Mesendoderm (in vitro differentiated cells): ENCODE results near the gene GMEB2.
"Not testable (repeated sequence)": the region's sequence is repeated elsewhere in the genome, so short reads cannot be mapped to it uniquely, and the experiment has no call there.

ENCODE experiments used
- DNase-seq: peaks from one replicate; pipeline ENCODE4 v3.0.0; 2013
- H2AK5ac ChIP-seq: 2 replicates; pipeline ENCODE4 v1.6.1; 2013; ENCODE audit warnings: low read length, inconsistent platforms
- H2BK120ac ChIP-seq: 2 replicates; pipeline ENCODE4 v1.6.1; 2013; ENCODE audit warnings: low read depth, mild to moderate bottlenecking, low read length, moderate library complexity, mixed read lengths
- H2BK15ac ChIP-seq: replicated peaks from 2 replicates; pipeline ENCODE4 v1.6.1; 2013; ENCODE audit warnings: low read depth, mild to moderate bottlenecking, moderate library complexity
- H2BK5ac ChIP-seq: 2 replicates; pipeline ENCODE4 v1.6.1; 2013; ENCODE audit warnings: low read length, inconsistent platforms
- H3K18ac ChIP-seq: 2 replicates; pipeline ENCODE4 v1.6.1; 2013; ENCODE audit warnings: mild to moderate bottlenecking, low read length, mixed read lengths
- H3K23ac ChIP-seq: one replicate; pipeline ENCODE4 v1.6.1; 2013; ENCODE audit warnings: low read length
- H3K27ac ChIP-seq: 2 replicates; pipeline ENCODE4 v1.5.1; 2013; ENCODE audit warnings: low read depth, mild to moderate bottlenecking, inconsistent platforms, low read length, moderate library complexity
- H3K27me3 ChIP-seq: 2 replicates; pipeline ENCODE4 v1.6.1; 2013; ENCODE audit warnings: low read length, control low read depth, mild to moderate bottlenecking, inconsistent platforms; ENCODE audit not compliant: insufficient read depth, poor library complexity
- H3K36me3 ChIP-seq: 2 replicates; pipeline ENCODE4 v1.6.1; 2013; ENCODE audit warnings: low read length, inconsistent platforms; ENCODE audit not compliant: control insufficient read depth, insufficient read depth
- H3K4ac ChIP-seq: one replicate; pipeline ENCODE4 v1.6.1; 2013; ENCODE audit warnings: low read depth, mild to moderate bottlenecking, low read length, moderate library complexity
- H3K4me1 ChIP-seq: 2 replicates; pipeline ENCODE4 v1.6.1; 2013; ENCODE audit warnings: low read depth, low read length, inconsistent platforms; ENCODE audit not compliant: control insufficient read depth
- H3K4me2 ChIP-seq: 2 replicates; pipeline ENCODE4 v1.6.1; 2013; ENCODE audit warnings: low read length
- H3K4me3 ChIP-seq: 2 replicates; pipeline ENCODE4 v1.5.1; 2013; ENCODE audit warnings: mild to moderate bottlenecking, low read length
- H3K56ac ChIP-seq: one replicate; pipeline ENCODE4 v1.6.1; 2013; ENCODE audit warnings: low read length
- H3K79me1 ChIP-seq: 2 replicates; pipeline ENCODE4 v1.6.1; 2013; ENCODE audit warnings: low read length, inconsistent platforms
- H3K79me2 ChIP-seq: 2 replicates; pipeline ENCODE4 v1.6.1; 2013; ENCODE audit warnings: mild to moderate bottlenecking, low read length; ENCODE audit not compliant: control insufficient read depth, insufficient read depth
- H3K9ac ChIP-seq: 2 replicates; pipeline ENCODE4 v1.6.1; 2013; ENCODE audit warnings: low read length, inconsistent platforms
- H4K5ac ChIP-seq: one replicate; pipeline ENCODE4 v1.6.1; 2013; ENCODE audit warnings: low read length
- H4K8ac ChIP-seq: one replicate; pipeline ENCODE4 v1.6.1; 2013; ENCODE audit warnings: low read depth, mild to moderate bottlenecking, control low read depth, low read length, moderate library complexity
- WGBS: extraction: QIAGEN DNeasy Blood & Tissue Kit; methylation state at CpG from one replicate; pipeline ENCODE4 v1.1.7; 2013; ENCODE audit warnings: low lambda C conversion rate, missing lambda C conversion rate; ENCODE audit not compliant: insufficient coverage; ENCODE audit errors: extremely low coverage; 5-methylcytosine and 5-hydroxymethylcytosine counted together

GMEB2 gene

GRCh38 chr20:63561624-63562396 is 65.1 kb downstream of the GMEB2 start:
- Histone ChIP-seq H3K79me1 (no peaks in the 10 kb centered on the region), H2BK5ac (no peak overlapping the region), H3K4me1 (no peaks in the 10 kb centered on the region), H3K4me2 (no peak overlapping the region), H3K27me3 (no peaks in the 10 kb centered on the region), H3K4ac (no peak overlapping the region), H3K27ac (no peak overlapping the region), H3K36me3 (no peaks in the 10 kb centered on the region), H4K5ac (no peak overlapping the region), H2AK5ac (no peak overlapping the region), H3K23ac (no peak overlapping the region), H2BK120ac (no peak overlapping the region), H3K9ac (no peak overlapping the region), H3K18ac (no peak overlapping the region), H3K4me3 (no peak overlapping the region), H3K56ac (no peak overlapping the region), H4K8ac (no peak overlapping the region), H3K79me2 (no peaks in the 10 kb centered on the region), H2BK15ac (no peak overlapping the region)
- no peak for DNase-seq
- WGBS: no CpG with 5 or more reads among the region's 36 CpGs

GRCh38 chr20:63560856-63561609 is 65.9 kb downstream of the GMEB2 start:
- Histone ChIP-seq H3K18ac (no peak overlapping the region), H3K4ac (no peak overlapping the region), H4K8ac (no peak overlapping the region), H3K27ac (no peak overlapping the region), H2BK120ac (no peak overlapping the region), H3K4me1 (no peaks in the 10 kb centered on the region), H3K27me3 (no peaks in the 10 kb centered on the region), H2AK5ac (no peak overlapping the region), H3K23ac (no peak overlapping the region), H2BK5ac (no peak overlapping the region), H3K79me1 (no peaks in the 10 kb centered on the region), H3K79me2 (no peaks in the 10 kb centered on the region), H4K5ac (no peak overlapping the region), H3K36me3 (no peaks in the 10 kb centered on the region), H3K9ac (no peak overlapping the region), H3K56ac (no peak overlapping the region), H3K4me2 (no peak overlapping the region), H2BK15ac (no peak overlapping the region), H3K4me3 (no peak overlapping the region)
- no peak for DNase-seq
- no CpG with 5 or more reads among the region's 26 CpGs for WGBS

DNA sequence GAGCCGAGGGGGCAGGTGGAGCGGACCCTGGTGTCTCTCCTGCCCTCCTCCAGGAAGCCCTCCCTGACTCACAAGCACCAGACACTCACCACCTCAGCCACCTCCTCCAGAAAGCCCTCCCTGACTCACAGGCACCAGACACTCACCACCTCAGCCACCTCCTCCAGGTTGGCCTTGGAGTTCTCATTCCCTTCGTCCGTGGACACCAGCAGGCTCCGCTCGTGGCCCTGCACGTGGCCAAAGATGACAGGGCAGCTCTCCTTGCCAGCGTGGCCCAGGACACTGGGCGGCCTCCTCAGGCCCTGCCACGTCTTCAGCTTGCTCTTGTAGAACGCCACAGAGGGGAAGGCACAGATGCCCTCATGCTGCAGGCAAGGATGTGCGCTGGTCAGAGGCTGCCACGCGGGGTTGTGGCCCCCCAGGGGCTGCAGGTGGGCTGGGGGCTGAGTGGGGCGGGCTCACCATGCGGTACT is 66.5 kb downstream of the GMEB2 start:
- no peaks in the 10 kb centered on the region for H3K79me1 ChIP-seq
- no peaks in the 10 kb centered on the region for H3K27me3 ChIP-seq
- H3K27ac ChIP-seq: no peak overlapping the region
- no peak overlapping the region for H3K23ac ChIP-seq
- no peak overlapping the region for H2AK5ac ChIP-seq
- H2BK15ac ChIP-seq: no peak overlapping the region
- H3K4me2 ChIP-seq: no peak overlapping the region
- no peak overlapping the region for H3K18ac ChIP-seq
- no peaks in the 10 kb centered on the region for H3K79me2 ChIP-seq
- no peak overlapping the region for H4K8ac ChIP-seq
- H2BK5ac ChIP-seq: no peak overlapping the region
- no peak for DNase-seq
- H3K56ac ChIP-seq: no peak overlapping the region
- H3K4ac ChIP-seq: no peak overlapping the region
- no peak overlapping the region for H3K4me3 ChIP-seq
- WGBS: no CpG with 5 or more reads among the region's 16 CpGs
- H3K9ac ChIP-seq: no peak overlapping the region
- H4K5ac ChIP-seq: no peak overlapping the region
- H3K36me3 ChIP-seq: no peaks in the 10 kb centered on the region
- H3K4me1 ChIP-seq: no peaks in the 10 kb centered on the region
- H2BK120ac ChIP-seq: no peak overlapping the region

DNA sequence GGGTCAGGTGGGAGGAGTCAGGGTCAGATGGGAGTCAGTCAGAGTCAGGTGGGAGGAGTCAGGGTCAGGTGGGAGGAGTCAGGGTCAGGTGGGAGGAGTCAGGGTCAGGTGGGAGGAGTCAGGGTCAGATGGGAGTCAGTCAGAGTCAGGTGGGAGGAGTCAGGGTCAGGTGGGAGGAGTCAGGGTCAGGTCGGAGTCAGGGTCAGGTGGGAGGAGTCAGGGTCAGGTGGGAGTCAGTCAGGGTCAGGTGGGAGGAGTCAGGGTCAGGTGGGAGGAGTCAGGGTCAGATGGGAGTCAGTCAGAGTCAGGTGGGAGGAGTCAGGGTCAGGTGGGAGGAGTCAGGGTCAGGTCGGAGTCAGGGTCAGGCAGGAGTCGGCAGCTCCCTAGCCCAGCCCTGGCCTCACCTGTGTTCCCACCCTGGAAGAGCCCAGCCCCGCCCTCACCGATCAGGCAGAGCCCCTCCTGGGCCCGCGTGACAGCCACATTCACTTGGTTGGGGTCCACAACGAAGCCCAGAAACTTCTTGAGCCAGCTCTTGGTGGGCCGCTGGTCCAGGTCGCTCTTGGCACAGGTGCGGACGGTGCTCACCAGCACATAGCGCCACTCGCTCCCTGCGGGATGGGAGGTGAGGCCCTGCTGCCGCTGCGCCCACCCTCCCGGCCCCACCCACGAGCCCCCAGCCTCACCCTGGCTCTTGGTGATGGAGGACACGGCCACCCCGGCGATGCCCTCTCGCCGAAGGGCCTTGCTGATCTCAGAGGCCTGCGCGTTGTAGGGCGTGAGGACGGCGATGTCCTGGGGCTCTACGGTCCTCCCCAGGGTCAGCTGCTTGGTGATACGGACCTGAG is 67.2 kb downstream of the GMEB2 start:
- H3K79me2 ChIP-seq, H4K8ac ChIP-seq, H3K27ac ChIP-seq, H3K4me2 ChIP-seq, H3K23ac ChIP-seq, H3K9ac ChIP-seq, H2BK15ac ChIP-seq, H3K4me3 ChIP-seq, H3K79me1 ChIP-seq, H3K4me1 ChIP-seq, H2BK120ac ChIP-seq, H3K56ac ChIP-seq, H4K5ac ChIP-seq, H3K27me3 ChIP-seq, H3K36me3 ChIP-seq, DNase-seq, H3K18ac ChIP-seq, H3K4ac ChIP-seq, H2BK5ac ChIP-seq, H2AK5ac ChIP-seq: not testable (repeated sequence)
- WGBS: no CpG with 5 or more reads among the region's 31 CpGs

GRCh38 chr20:63558804-63559484 is 68.0 kb downstream of the GMEB2 start:
- no CpG with 5 or more reads among the region's 14 CpGs for WGBS

More at GRCh38 chr20:63558804-63559484, 68.0 kb downstream of the GMEB2 start:
- no peak for DNase-seq
- H3K4me3 ChIP-seq: no peak overlapping the region
- no peak overlapping the region for H2AK5ac ChIP-seq
- H3K27me3 ChIP-seq: no peaks in the 10 kb centered on the region
- H2BK120ac ChIP-seq: no peak overlapping the region
- no peak overlapping the region for H3K9ac ChIP-seq
- H2BK5ac ChIP-seq: no peak overlapping the region
- no peak overlapping the region for H3K4me2 ChIP-seq
- H4K8ac ChIP-seq: no peak overlapping the region
- H3K79me1 ChIP-seq: no peaks in the 10 kb centered on the region
- no peak overlapping the region for H2BK15ac ChIP-seq
- no peaks in the 10 kb centered on the region for H3K4me1 ChIP-seq
- H3K36me3 ChIP-seq: no peaks in the 10 kb centered on the region
- H3K56ac ChIP-seq: no peak overlapping the region
- H3K23ac ChIP-seq: no peak overlapping the region
- no peak overlapping the region for H3K4ac ChIP-seq
- no peak overlapping the region for H3K18ac ChIP-seq
- H4K5ac ChIP-seq: no peak overlapping the region
- H3K27ac ChIP-seq: no peak overlapping the region
- H3K79me2 ChIP-seq: no peaks in the 10 kb centered on the region
